Effector memory CD8-positive, alpha-beta T cell (primary cell): Measurements from ENCODE around the gene ZP3.
"Not testable (repeated sequence)": the region's sequence is repeated elsewhere in the genome, so short reads cannot be mapped to it uniquely, and the experiment has no call there.

Experiments
- ATAC-seq: fragments of 150-1000 bp; cut with Tn5 transposase; replicated peaks from 2 replicates; pipeline ENCODE4 v1.10.0; 2021; ENCODE audit warnings: mild to moderate bottlenecking, moderate library complexity
- DNase-seq, 3 experiments: peaks; one replicate each; pipeline ENCODE4 v3.0.0; 2021
- H3K27ac Mint-ChIP-seq, 2 donors: one replicate each; pipeline ENCODE4 v1.8.0; 2022; ENCODE audit warnings: mild to moderate bottlenecking in 2 of 2, mixed read lengths in 2 of 2, moderate library complexity in 2 of 2
- H3K27me3 Mint-ChIP-seq, 2 donors: one replicate each; pipeline ENCODE4 v1.8.0; 2022; ENCODE audit warnings: mixed read lengths in 2 of 2
- H3K36me3 Mint-ChIP-seq: one replicate; pipeline ENCODE4 v1.8.0; 2022; ENCODE audit warnings: mild to moderate bottlenecking, moderate library complexity, mixed read lengths; ENCODE audit not compliant: insufficient read depth
- H3K4me1 Mint-ChIP-seq, 2 donors: one replicate each; pipeline ENCODE4 v1.8.0; 2022; ENCODE audit warnings: low read depth in 2 of 2, mixed read lengths in 2 of 2
- H3K4me3 Mint-ChIP-seq, 2 donors: one replicate each; pipeline ENCODE4 v1.8.0; 2022; ENCODE audit warnings: mild to moderate bottlenecking in 2 of 2, mixed read lengths in 2 of 2, moderate library complexity in 2 of 2
- H3K9me3 Mint-ChIP-seq, 2 donors: one replicate each; pipeline ENCODE4 v1.8.0; 2022; ENCODE audit warnings: mixed read lengths in 2 of 2

ZP3 gene

GRCh38 chr7:76417654-76418310 is 7.0 kb upstream of the ZP3 start:
- not testable (repeated sequence) for ATAC-seq, H3K4me1 Mint-ChIP-seq
- H3K27me3 Mint-ChIP-seq = peaks cover 14 to 17% of the 10 kb centered on the region in 2 donors

GRCh38 chr7:76421097-76421496 is 3.7 kb upstream of the ZP3 start:
- peaks cover 14 to 40% of the 10 kb centered on the region in 2 donors for H3K27me3 Mint-ChIP-seq
- ATAC-seq, H3K36me3 Mint-ChIP-seq, H3K9me3 Mint-ChIP-seq, H3K27ac Mint-ChIP-seq, H3K4me3 Mint-ChIP-seq, DNase-seq: not testable (repeated sequence)
- peaks cover 7 to 10% of the 10 kb centered on the region in 2 donors for H3K4me1 Mint-ChIP-seq

More at GRCh38 chr7:76417654-76418310, 7.0 kb upstream of the ZP3 start:
- DNase-seq, H3K36me3 Mint-ChIP-seq, H3K9me3 Mint-ChIP-seq, H3K4me3 Mint-ChIP-seq, H3K27ac Mint-ChIP-seq: not testable (repeated sequence)

- ATAC-seq (no peak), DNase-seq (no peak)
- peaks cover 2% of the 10 kb centered on the region for H3K36me3 Mint-ChIP-seq
- no peaks in the 10 kb centered on the region for H3K9me3 Mint-ChIP-seq
- H3K4me3 Mint-ChIP-seq = no peak overlapping the region
- peak overlapping the region in 1 of 2 donors; percentile 44 for H3K27ac Mint-ChIP-seq
- H3K27me3 Mint-ChIP-seq = peaks cover 14 to 40% of the 10 kb centered on the region in 2 donors
- peaks cover 7 to 10% of the 10 kb centered on the region in 2 donors for H3K4me1 Mint-ChIP-seq
Observed at GRCh38 chr7:76423666-76424412, 911 bp upstream of the ZP3 start.

GRCh38 chr7:76425156-76425555 is 406 bp downstream of the ZP3 start:
- no peak for ATAC-seq
- no peaks in the 10 kb centered on the region for H3K9me3 Mint-ChIP-seq
- H3K27ac Mint-ChIP-seq = no peak overlapping the region
- no peak for DNase-seq
- no peak overlapping the region for H3K4me3 Mint-ChIP-seq
- peaks cover 2% of the 10 kb centered on the region for H3K36me3 Mint-ChIP-seq
- peaks cover 7 to 13% of the 10 kb centered on the region in 2 donors for H3K4me1 Mint-ChIP-seq
- peaks cover 3 to 35% of the 10 kb centered on the region in 2 donors for H3K27me3 Mint-ChIP-seq

GRCh38 chr7:76425558-76425957 is 808 bp downstream of the ZP3 start:
- H3K27ac Mint-ChIP-seq, H3K9me3 Mint-ChIP-seq, ATAC-seq, DNase-seq, H3K4me3 Mint-ChIP-seq, H3K36me3 Mint-ChIP-seq: not testable (repeated sequence)
- Mint-ChIP-seq H3K4me1 (peaks cover 7 to 13% of the 10 kb centered on the region in 2 donors), H3K27me3 (peaks cover 0 to 31% of the 10 kb centered on the region in 2 donors)

- ATAC-seq = no peak
- Mint-ChIP-seq H3K4me3 (no peak overlapping the region), H3K4me1 (peaks cover 7 to 13% of the 10 kb centered on the region in 2 donors), H3K9me3 (no peaks in the 10 kb centered on the region), H3K36me3 (peaks cover 2% of the 10 kb centered on the region), H3K27ac (no peak overlapping the region), H3K27me3 (peaks cover 0 to 31% of the 10 kb centered on the region in 2 donors)
- no peak for DNase-seq
Observed at GRCh38 chr7:76426246-76426645, 1.5 kb downstream of the ZP3 start.

GRCh38 chr7:76427635-76428034 is 2.9 kb downstream of the ZP3 start:
- DNase-seq (no peak), ATAC-seq (no peak)
- peaks cover 7 to 13% of the 10 kb centered on the region in 2 donors for H3K4me1 Mint-ChIP-seq
- peaks cover 2% of the 10 kb centered on the region for H3K36me3 Mint-ChIP-seq
- H3K27me3 Mint-ChIP-seq = peaks cover 0 to 22% of the 10 kb centered on the region in 2 donors
- no peak overlapping the region for H3K27ac Mint-ChIP-seq
- H3K4me3 Mint-ChIP-seq = no peak overlapping the region
- no peaks in the 10 kb centered on the region for H3K9me3 Mint-ChIP-seq

- no peak overlapping the region for H3K4me3 Mint-ChIP-seq
- H3K36me3 Mint-ChIP-seq = peaks cover 2% of the 10 kb centered on the region
- H3K9me3 Mint-ChIP-seq = no peaks in the 10 kb centered on the region
- H3K27ac Mint-ChIP-seq = no peak overlapping the region
- no peak for ATAC-seq
- no peak for DNase-seq
- peaks cover 7 to 13% of the 10 kb centered on the region in 2 donors for H3K4me1 Mint-ChIP-seq
- peaks cover 0 to 20% of the 10 kb centered on the region in 2 donors for H3K27me3 Mint-ChIP-seq
Observed at GRCh38 chr7:76428149-76428823, 3.5 kb downstream of the ZP3 start.

- Mint-ChIP-seq H3K4me1 (peaks cover 4 to 11% of the 10 kb centered on the region in 2 donors), H3K9me3 (no peaks in the 10 kb centered on the region), H3K27ac (no peak overlapping the region), H3K27me3 (peaks cover 0 to 12% of the 10 kb centered on the region in 2 donors), H3K36me3 (peaks cover 2% of the 10 kb centered on the region), H3K4me3 (no peak overlapping the region)
- ATAC-seq (no peak), DNase-seq (no peak)
Observed at GRCh38 chr7:76428868-76429805, 4.4 kb downstream of the ZP3 start.

- DNase-seq = no peak
- Mint-ChIP-seq H3K27ac (no peak overlapping the region), H3K4me1 (peaks cover 0 to 3% of the 10 kb centered on the region in 2 donors), H3K27me3 (peaks cover 0 to under 1% of the 10 kb centered on the region in 2 donors), H3K4me3 (no peak overlapping the region), H3K9me3 (no peaks in the 10 kb centered on the region), H3K36me3 (no peaks in the 10 kb centered on the region)
- no peak for ATAC-seq
Observed at GRCh38 chr7:76430211-76430610, 5.5 kb downstream of the ZP3 start.

- Mint-ChIP-seq H3K27me3 (no peaks in the 10 kb centered on the region), H3K27ac (no peak overlapping the region), H3K4me3 (no peak overlapping the region), H3K36me3 (no peaks in the 10 kb centered on the region), H3K4me1 (peaks cover 0 to 3% of the 10 kb centered on the region in 2 donors), H3K9me3 (no peaks in the 10 kb centered on the region)
- no peak for ATAC-seq
- DNase-seq = no peak
Observed at GRCh38 chr7:76430836-76431235, 6.1 kb downstream of the ZP3 start.

GRCh38 chr7:76437873-76438272 is 13.1 kb downstream of the ZP3 start:
- DNase-seq (peak; percentile 25 to 30 (median 29)), ATAC-seq (peak; percentile 63)
- H3K36me3 Mint-ChIP-seq, H3K4me3 Mint-ChIP-seq, H3K9me3 Mint-ChIP-seq, H3K27ac Mint-ChIP-seq, H3K4me1 Mint-ChIP-seq, H3K27me3 Mint-ChIP-seq: not testable (repeated sequence)
